ENCODE measurements around the gene CYP1B1.

DNA sequence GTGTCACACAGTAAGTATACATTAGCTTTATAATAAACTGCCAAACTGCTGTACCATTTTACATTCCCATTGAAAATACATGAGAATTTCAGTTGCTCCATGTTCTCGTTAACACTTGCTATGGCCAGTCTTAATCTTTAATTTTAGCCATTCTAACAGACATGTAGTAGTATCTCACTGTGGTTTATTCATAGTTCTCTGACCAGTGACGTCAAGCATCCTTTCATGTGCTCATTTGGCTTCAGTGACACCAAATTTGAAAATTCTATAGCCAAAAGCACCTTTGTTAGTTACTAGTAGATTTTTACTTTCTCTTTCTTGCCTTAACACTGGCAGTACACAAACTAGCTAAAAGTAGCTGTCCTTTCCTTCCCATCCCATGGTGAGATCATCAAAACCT, 43.0 kb downstream of the CYP1B1 start:
- TF ChIP-seq, protein P1, sequence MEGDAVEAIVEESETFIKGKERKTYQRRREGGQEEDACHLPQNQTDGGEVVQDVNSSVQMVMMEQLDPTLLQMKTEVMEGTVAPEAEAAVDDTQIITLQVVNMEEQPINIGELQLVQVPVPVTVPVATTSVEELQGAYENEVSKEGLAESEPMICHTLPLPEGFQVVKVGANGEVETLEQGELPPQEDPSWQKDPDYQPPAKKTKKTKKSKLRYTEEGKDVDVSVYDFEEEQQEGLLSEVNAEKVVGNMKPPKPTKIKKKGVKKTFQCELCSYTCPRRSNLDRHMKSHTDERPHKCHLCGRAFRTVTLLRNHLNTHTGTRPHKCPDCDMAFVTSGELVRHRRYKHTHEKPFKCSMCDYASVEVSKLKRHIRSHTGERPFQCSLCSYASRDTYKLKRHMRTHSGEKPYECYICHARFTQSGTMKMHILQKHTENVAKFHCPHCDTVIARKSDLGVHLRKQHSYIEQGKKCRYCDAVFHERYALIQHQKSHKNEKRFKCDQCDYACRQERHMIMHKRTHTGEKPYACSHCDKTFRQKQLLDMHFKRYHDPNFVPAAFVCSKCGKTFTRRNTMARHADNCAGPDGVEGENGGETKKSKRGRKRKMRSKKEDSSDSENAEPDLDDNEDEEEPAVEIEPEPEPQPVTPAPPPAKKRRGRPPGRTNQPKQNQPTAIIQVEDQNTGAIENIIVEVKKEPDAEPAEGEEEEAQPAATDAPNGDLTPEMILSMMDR (conservative IDR thresholded peaks at IDR 0.05), result no peak
- no peak for TF ChIP-seq EZH2 (IDR thresholded peaks at IDR 0.05; ENCODE audit: low read depth)
